Mesenchymal stem cell (in vitro differentiated cells and primary cell): ENCODE results near the gene SRXN1.
A peak's percentile ranks its signal among the peaks of the same experiment; 100 is the strongest.
"Not testable (repeated sequence)": the region's sequence is repeated elsewhere in the genome, so short reads cannot be mapped to it uniquely, and the experiment has no call there.

Experiments
- DNase-seq: peaks from one replicate; pipeline ENCODE4 v3.0.0-alpha.2; 2013
- H2AFZ ChIP-seq: one replicate; pipeline ENCODE4 v1.6.1; 2013; ENCODE audit warnings: low read depth, mild to moderate bottlenecking, control low read depth, inconsistent platforms, low read length, moderate library complexity
- H2AK5ac ChIP-seq: 2 replicates; pipeline ENCODE4 v1.6.1; 2013; ENCODE audit warnings: low read length, moderate library complexity, mild to moderate bottlenecking, inconsistent platforms; ENCODE audit not compliant: severe bottlenecking
- H2BK120ac ChIP-seq: one replicate; pipeline ENCODE4 v1.6.1; 2013; ENCODE audit warnings: low read depth, mild to moderate bottlenecking, inconsistent platforms, low read length, moderate library complexity
- H2BK12ac ChIP-seq, 2 experiments: one replicate each; pipeline ENCODE4 v1.6.1; 2013; ENCODE audit warnings: inconsistent platforms in 2 of 2, low read length in 2 of 2, mild to moderate bottlenecking in 2 of 2, moderate library complexity in 2 of 2, control low read depth in 1 of 2
- H2BK15ac ChIP-seq: one replicate; pipeline ENCODE4 v1.6.1; 2013; ENCODE audit warnings: mild to moderate bottlenecking, low read depth, inconsistent platforms; ENCODE audit not compliant: poor library complexity, severe bottlenecking
- H2BK5ac ChIP-seq: 2 replicates; pipeline ENCODE4 v1.6.1; 2013; ENCODE audit warnings: low read depth, mild to moderate bottlenecking, low read length, control low read depth, inconsistent platforms; ENCODE audit not compliant: poor library complexity, severe bottlenecking
- H3K14ac ChIP-seq, 2 experiments: one replicate each; pipeline ENCODE4 v1.6.1; 2013; ENCODE audit warnings: inconsistent platforms in 2 of 2, low read length in 2 of 2, control low read depth in 1 of 2, mild to moderate bottlenecking in 1 of 2, moderate library complexity in 1 of 2
- H3K18ac ChIP-seq, 2 experiments: one replicate each; pipeline ENCODE4 v1.6.1; 2013; ENCODE audit warnings: inconsistent platforms in 2 of 2, low read length in 2 of 2, control low read depth in 1 of 2, low read depth in 1 of 2, mild to moderate bottlenecking in 1 of 2
- H3K23ac ChIP-seq, 2 experiments: one replicate each; pipeline ENCODE4 v1.6.1; 2013; ENCODE audit warnings: inconsistent platforms in 2 of 2, low read length in 2 of 2, mild to moderate bottlenecking in 2 of 2, moderate library complexity in 2 of 2, control low read depth in 1 of 2
- H3K27ac ChIP-seq: 2 replicates; pipeline ENCODE4 v1.5.1; 2013; ENCODE audit warnings: mild to moderate bottlenecking, moderate library complexity, low read length, control low read depth, inconsistent platforms; ENCODE audit not compliant: poor library complexity, severe bottlenecking
- H3K27me3 ChIP-seq, 2 experiments: 2 replicates each; pipeline versions ENCODE4 v1.6.1 to v1.7.0; 2013; ENCODE audit warnings: low read length in 2 of 2, mild to moderate bottlenecking in 2 of 2, moderate library complexity in 2 of 2, control low read depth in 1 of 2, inconsistent platforms in 1 of 2; ENCODE audit not compliant: control insufficient read depth in 1 of 2, insufficient read depth in 1 of 2
- H3K36me3 ChIP-seq, 2 experiments: 2 replicates each; pipeline versions ENCODE4 v1.6.1 to v1.7.0; 2013; ENCODE audit warnings: low read length in 2 of 2, control low read depth in 1 of 2, inconsistent platforms in 1 of 2, low read depth in 1 of 2, mild to moderate bottlenecking in 1 of 2; ENCODE audit not compliant: insufficient read depth in 2 of 2, control insufficient read depth in 1 of 2
- H3K4ac ChIP-seq, 2 experiments: one replicate each; pipeline ENCODE4 v1.6.1; 2013; ENCODE audit warnings: inconsistent platforms in 2 of 2, low read length in 2 of 2, mild to moderate bottlenecking in 2 of 2, moderate library complexity in 2 of 2, control low read depth in 1 of 2, low read depth in 1 of 2
- H3K4me1 ChIP-seq: 2 replicates; pipeline ENCODE4 v1.6.1; 2013; ENCODE audit warnings: low read depth, low read length, control low read depth; ENCODE audit not compliant: control insufficient read depth, insufficient read depth
- H3K4me2 ChIP-seq: 2 replicates; pipeline ENCODE4 v1.6.1; 2013; ENCODE audit warnings: low read length, mild to moderate bottlenecking, inconsistent platforms; ENCODE audit not compliant: poor library complexity, severe bottlenecking
- H3K4me3 ChIP-seq, 2 experiments: 2 replicates each; pipeline versions ENCODE4 v1.5.1 to v1.7.0; 2013; ENCODE audit warnings: low read length in 2 of 2, mild to moderate bottlenecking in 2 of 2, control low read depth in 1 of 2, low read depth in 1 of 2; ENCODE audit not compliant: insufficient read depth in 1 of 2
- H3K79me1 ChIP-seq: replicated peaks from 2 replicates; pipeline ENCODE4 v1.6.1; 2013; ENCODE audit warnings: mild to moderate bottlenecking, control low read depth, low read length, inconsistent platforms; ENCODE audit not compliant: poor library complexity, severe bottlenecking
- H3K9ac ChIP-seq: 2 replicates; pipeline ENCODE4 v1.7.0; 2013; ENCODE audit warnings: mild to moderate bottlenecking, low read length, moderate library complexity
- H3K9me3 ChIP-seq: 2 replicates; pipeline ENCODE4 v1.7.0; 2013; ENCODE audit warnings: mild to moderate bottlenecking, low read length; ENCODE audit not compliant: control insufficient read depth
- H4K8ac ChIP-seq: one replicate; pipeline ENCODE4 v1.6.1; 2013; ENCODE audit warnings: inconsistent platforms, mild to moderate bottlenecking, low read length, moderate library complexity
- H4K91ac ChIP-seq: one replicate; pipeline ENCODE4 v1.6.1; 2013; ENCODE audit warnings: mild to moderate bottlenecking, low read length, inconsistent platforms
- WGBS: methylation state at CpG from one replicate; pipeline ENCODE4 v1.1.7; 2013; ENCODE audit warnings: mixed read lengths; 5-methylcytosine and 5-hydroxymethylcytosine counted together

The SRXN1 gene

DNA sequence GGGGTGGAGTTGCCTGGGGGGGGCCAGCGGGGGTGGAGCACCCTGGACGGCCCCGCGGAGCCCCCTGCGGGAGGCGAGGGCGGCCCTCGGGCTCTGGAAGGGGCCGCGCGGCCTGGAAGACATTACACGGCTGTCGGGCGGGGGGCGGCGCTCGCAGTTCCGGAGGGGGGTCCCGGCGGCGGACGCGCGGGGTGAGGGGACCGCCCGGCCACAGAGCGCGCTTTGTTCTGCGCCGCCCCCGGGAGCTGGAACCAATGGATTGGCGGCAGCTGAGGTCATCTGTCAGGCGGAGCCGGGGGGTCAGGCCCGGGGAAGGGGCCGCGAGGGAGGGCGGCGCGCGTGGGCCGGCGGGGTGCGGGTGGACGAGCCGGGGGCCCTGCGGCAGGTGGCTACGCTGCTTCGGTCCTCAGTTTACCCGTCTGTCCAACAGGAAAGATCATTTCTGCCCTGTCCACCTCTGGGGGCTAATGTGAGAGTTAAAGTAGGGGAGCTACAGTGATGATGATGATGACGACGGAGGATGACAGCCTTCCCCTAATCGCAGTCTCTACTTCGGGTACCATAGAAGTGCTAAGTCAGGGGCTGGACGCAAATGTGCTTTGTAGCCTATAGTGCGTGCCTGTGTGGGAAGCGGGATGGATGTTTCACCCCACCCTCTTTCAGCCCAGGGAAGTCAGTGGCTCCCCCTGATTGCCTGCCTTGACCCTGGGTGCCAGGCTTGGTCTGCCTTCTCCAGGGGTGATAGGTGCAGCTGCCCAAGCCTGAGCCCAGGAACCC lies 10.4 kb downstream of the SRXN1 start:
- H3K36me3 ChIP-seq: peaks cover 8 to 11% of the 10 kb centered on the region in 2 experiments
- peaks cover 2% of the 10 kb centered on the region for H3K9me3 ChIP-seq
- H3K27me3 ChIP-seq: peaks cover 13 to 14% of the 10 kb centered on the region in 2 experiments
- no peak overlapping the region for H2BK15ac ChIP-seq
- H3K4me3 ChIP-seq: peak overlapping the region; percentile 39 to 63
- peaks cover 5% of the 10 kb centered on the region for H3K79me1 ChIP-seq
- H2BK12ac ChIP-seq: peak overlapping the region in 1 of 2 experiments; percentile 46
- peak overlapping the region in 1 of 2 experiments; percentile 48 for H3K18ac ChIP-seq
- no peak overlapping the region for H3K9ac ChIP-seq
- no peak for DNase-seq
- H3K4me1 ChIP-seq: peaks cover 10% of the 10 kb centered on the region
- H3K4me2 ChIP-seq: peak overlapping the region; percentile 56
- H3K23ac ChIP-seq: peak overlapping the region in 1 of 2 experiments; percentile 16
- H3K27ac ChIP-seq: no peak overlapping the region
- peak overlapping the region in 1 of 2 experiments; percentile 9 for H3K14ac ChIP-seq
- no peak overlapping the region for H2AFZ ChIP-seq
- no peak overlapping the region for H2AK5ac ChIP-seq
- H4K8ac ChIP-seq: no peak overlapping the region
- H2BK5ac ChIP-seq: no peak overlapping the region
- WGBS: 37% methylated on average over 55 of the region's 57 CpGs
- no peak overlapping the region for H3K4ac ChIP-seq
- H4K91ac ChIP-seq: no peak overlapping the region
- no peak overlapping the region for H2BK120ac ChIP-seq

- H2BK15ac ChIP-seq, H3K27ac ChIP-seq, H3K4me3 ChIP-seq, H4K91ac ChIP-seq, H3K14ac ChIP-seq, H4K8ac ChIP-seq, H3K4me1 ChIP-seq, H3K9me3 ChIP-seq, DNase-seq, H2BK120ac ChIP-seq, H3K18ac ChIP-seq, H2AFZ ChIP-seq, H2AK5ac ChIP-seq, H3K79me1 ChIP-seq, H3K9ac ChIP-seq, H3K23ac ChIP-seq, H3K36me3 ChIP-seq, H2BK12ac ChIP-seq, H3K4ac ChIP-seq, H3K4me2 ChIP-seq, H2BK5ac ChIP-seq: not testable (repeated sequence)
- no CpG with 5 or more reads among the region's 13 CpGs for WGBS
- H3K27me3 ChIP-seq: peaks cover 17 to 19% of the 10 kb centered on the region in 2 experiments
Observed at GRCh38 chr20:642013-642397, 11.0 kb downstream of the SRXN1 start.

DNA sequence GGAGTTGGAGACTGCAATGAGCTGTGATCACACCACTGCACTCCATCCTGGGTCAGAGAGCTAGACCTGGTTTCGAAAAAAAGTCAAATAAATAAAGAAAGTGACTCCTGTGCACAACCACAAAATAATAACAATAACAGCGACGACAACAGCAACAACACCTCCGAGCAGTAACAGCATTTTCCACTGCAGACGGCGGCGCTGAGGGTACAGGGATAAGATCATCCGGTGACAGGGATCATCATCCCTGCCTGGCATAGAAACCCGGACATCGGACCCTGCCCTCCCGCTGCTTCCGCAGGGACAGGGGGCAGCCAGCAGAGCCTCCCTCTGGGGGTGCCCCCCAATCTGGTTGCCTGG lies 11.5 kb downstream of the SRXN1 start:
- Histone ChIP-seq H3K14ac (no peak overlapping the region), H2AK5ac (no peak overlapping the region), H4K91ac (no peak overlapping the region), H2BK15ac (no peak overlapping the region), H3K9me3 (no peaks in the 10 kb centered on the region), H3K9ac (no peak overlapping the region), H2BK120ac (no peak overlapping the region), H4K8ac (no peak overlapping the region), H3K4ac (no peak overlapping the region), H3K79me1 (no peaks in the 10 kb centered on the region), H3K18ac (no peak overlapping the region), H3K23ac (no peak overlapping the region), H3K36me3 (peaks cover 0 to under 1% of the 10 kb centered on the region in 2 experiments), H3K27ac (no peak overlapping the region), H3K27me3 (peaks cover 19 to 21% of the 10 kb centered on the region in 2 experiments), H2BK5ac (no peak overlapping the region), H3K4me1 (peaks cover 9% of the 10 kb centered on the region), H2AFZ (no peak overlapping the region), H2BK12ac (no peak overlapping the region), H3K4me2 (no peak overlapping the region), H3K4me3 (no peak overlapping the region)
- DNase-seq: peak; percentile 51
- WGBS: 35% methylated on average over 8 of the region's 12 CpGs

GRCh38 chr20:640674-641515 lies 12.1 kb downstream of the SRXN1 start:
- Histone ChIP-seq H3K4ac (no peak overlapping the region), H2BK5ac (no peak overlapping the region), H3K14ac (no peak overlapping the region), H3K18ac (no peak overlapping the region), H2BK120ac (no peak overlapping the region), H3K79me1 (no peaks in the 10 kb centered on the region), H3K27me3 (peaks cover 25 to 27% of the 10 kb centered on the region in 2 experiments), H3K36me3 (no peaks in the 10 kb centered on the region), H3K4me1 (peaks cover 9% of the 10 kb centered on the region), H2BK12ac (no peak overlapping the region), H3K9me3 (no peaks in the 10 kb centered on the region), H3K4me2 (no peak overlapping the region), H2AFZ (no peak overlapping the region), H2BK15ac (no peak overlapping the region), H3K9ac (no peak overlapping the region), H3K27ac (no peak overlapping the region), H3K23ac (no peak overlapping the region), H2AK5ac (no peak overlapping the region), H3K4me3 (no peak overlapping the region), H4K8ac (no peak overlapping the region), H4K91ac (no peak overlapping the region)
- DNase-seq: no peak
- WGBS: 70% methylated on average over 11 of the region's 11 CpGs
